ENCODE data around the gene HELQ.

- TF ChIP-seq, protein P1, sequence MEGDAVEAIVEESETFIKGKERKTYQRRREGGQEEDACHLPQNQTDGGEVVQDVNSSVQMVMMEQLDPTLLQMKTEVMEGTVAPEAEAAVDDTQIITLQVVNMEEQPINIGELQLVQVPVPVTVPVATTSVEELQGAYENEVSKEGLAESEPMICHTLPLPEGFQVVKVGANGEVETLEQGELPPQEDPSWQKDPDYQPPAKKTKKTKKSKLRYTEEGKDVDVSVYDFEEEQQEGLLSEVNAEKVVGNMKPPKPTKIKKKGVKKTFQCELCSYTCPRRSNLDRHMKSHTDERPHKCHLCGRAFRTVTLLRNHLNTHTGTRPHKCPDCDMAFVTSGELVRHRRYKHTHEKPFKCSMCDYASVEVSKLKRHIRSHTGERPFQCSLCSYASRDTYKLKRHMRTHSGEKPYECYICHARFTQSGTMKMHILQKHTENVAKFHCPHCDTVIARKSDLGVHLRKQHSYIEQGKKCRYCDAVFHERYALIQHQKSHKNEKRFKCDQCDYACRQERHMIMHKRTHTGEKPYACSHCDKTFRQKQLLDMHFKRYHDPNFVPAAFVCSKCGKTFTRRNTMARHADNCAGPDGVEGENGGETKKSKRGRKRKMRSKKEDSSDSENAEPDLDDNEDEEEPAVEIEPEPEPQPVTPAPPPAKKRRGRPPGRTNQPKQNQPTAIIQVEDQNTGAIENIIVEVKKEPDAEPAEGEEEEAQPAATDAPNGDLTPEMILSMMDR (IDR thresholded peaks at IDR 0.05; ENCODE audit: poor library complexity): no peak
- TF ChIP-seq EZH2 (IDR thresholded peaks at IDR 0.05; ENCODE audit: borderline replicate concordance): no peak
Observed at GRCh38 chr4:83371235-83371634, 84.4 kb downstream of the HELQ start.
